ENCODE results near the gene ATP6V0A4.
"Not testable (repeated sequence)": the region's sequence is repeated elsewhere in the genome, so short reads cannot be mapped to it uniquely, and the experiment has no call there.

The ATP6V0A4 gene

GRCh38 chr7:138749960-138750359, 48.0 kb downstream of the ATP6V0A4 start:
- DNase-seq = no peak

GRCh38 chr7:138748666-138749065, 49.3 kb downstream of the ATP6V0A4 start:
- DNase-seq = no peak

GRCh38 chr7:138746073-138746472, 51.9 kb downstream of the ATP6V0A4 start:
- no peak for DNase-seq

GRCh38 chr7:138745189-138745588, 52.8 kb downstream of the ATP6V0A4 start:
- no peak for DNase-seq

GRCh38 chr7:138741453-138741735, 56.6 kb downstream of the ATP6V0A4 start:
- no peak for DNase-seq

- no peak for DNase-seq
Observed at GRCh38 chr7:138739859-138740258, 58.1 kb downstream of the ATP6V0A4 start.

GRCh38 chr7:138738551-138739335, 59.3 kb downstream of the ATP6V0A4 start:
- DNase-seq = peak; percentile 82 to 83

- no peak for DNase-seq
Observed at GRCh38 chr7:138738114-138738513, 59.9 kb downstream of the ATP6V0A4 start.

- DNase-seq = no peak
Observed at GRCh38 chr7:138735399-138735798, 62.6 kb downstream of the ATP6V0A4 start.

- not testable (repeated sequence) for DNase-seq
Observed at GRCh38 chr7:138731733-138732132, 66.3 kb downstream of the ATP6V0A4 start.

- DNase-seq = no peak
Observed at GRCh38 chr7:138729444-138729843, 68.6 kb downstream of the ATP6V0A4 start.

- no peak for DNase-seq
Observed at GRCh38 chr7:138727336-138728099, 70.5 kb downstream of the ATP6V0A4 start.

- no peak for DNase-seq
Observed at GRCh38 chr7:138726288-138726687, 71.7 kb downstream of the ATP6V0A4 start.

GRCh38 chr7:138720286-138720685, 77.7 kb downstream of the ATP6V0A4 start:
- no peak for DNase-seq

- DNase-seq = no peak
Observed at GRCh38 chr7:138716889-138717288, 81.1 kb downstream of the ATP6V0A4 start.

GRCh38 chr7:138713191-138713590, 84.8 kb downstream of the ATP6V0A4 start:
- DNase-seq = no peak

GRCh38 chr7:138712652-138713051, 85.3 kb downstream of the ATP6V0A4 start:
- no peak for DNase-seq

GRCh38 chr7:138710536-138711385, 87.2 kb downstream of the ATP6V0A4 start:
- no peak for DNase-seq

- DNase-seq = no peak
Observed at GRCh38 chr7:138705167-138705566, 92.8 kb downstream of the ATP6V0A4 start.

GRCh38 chr7:138701537-138701923, 96.5 kb downstream of the ATP6V0A4 start:
- no peak for DNase-seq

- DNase-seq = no peak
Observed at GRCh38 chr7:138700857-138701536, 97.0 kb downstream of the ATP6V0A4 start, which contains the start of gene SVOPL. Gene SVOPL (minus strand): TSS chr7:138701362. CDS start chr7:138679045, 22,317 bp downstream.

GRCh38 chr7:138699661-138700060, 98.3 kb downstream of the ATP6V0A4 start:
- no peak for DNase-seq

- no peak for DNase-seq
Observed at GRCh38 chr7:138698281-138698680, 99.7 kb downstream of the ATP6V0A4 start.
